GM21390 (cell line): ENCODE results near the gene C5orf47.

Experiments
- ATAC-seq: cut with Tn5 transposase; IDR thresholded peaks from one replicate; pipeline ENCODE4 v1.9.1; 2021; ENCODE audit not compliant: unreplicated experiment

Gene C5orf47

DNA sequence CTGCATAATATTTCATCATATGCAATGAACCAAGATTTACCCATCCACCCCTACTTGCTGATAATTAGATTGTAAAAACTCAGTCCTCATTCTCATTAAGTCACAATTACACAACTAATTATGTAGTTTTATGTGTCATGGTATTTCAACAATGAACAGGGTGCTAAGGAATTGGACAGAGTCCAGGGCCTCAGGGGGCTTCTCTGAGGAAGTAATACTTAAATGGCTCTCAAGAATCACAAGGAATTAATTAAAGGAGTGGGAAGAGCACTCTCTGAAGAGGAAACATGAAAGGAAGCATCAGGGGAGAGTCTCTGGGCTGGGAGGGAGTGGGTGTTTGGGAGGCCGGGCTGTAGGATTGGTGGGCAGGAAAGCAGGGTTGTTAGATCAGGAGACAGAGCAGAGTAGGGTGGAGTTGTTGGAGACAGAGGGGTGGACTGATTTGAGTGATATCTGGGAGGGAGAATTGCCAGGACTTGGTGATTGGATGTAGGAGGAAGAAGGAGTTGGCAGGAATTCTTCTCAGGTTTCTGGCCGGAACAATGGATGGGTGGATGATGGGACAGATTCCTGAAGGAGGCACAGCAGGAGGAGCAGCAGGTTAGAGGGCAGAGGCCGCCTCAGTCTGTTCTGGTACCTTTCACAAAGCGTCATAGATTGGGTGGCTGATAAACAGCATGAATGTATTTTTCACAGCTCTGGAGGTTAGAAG, 33.6 kb downstream of the C5orf47 start:
- no peak for ATAC-seq

DNA sequence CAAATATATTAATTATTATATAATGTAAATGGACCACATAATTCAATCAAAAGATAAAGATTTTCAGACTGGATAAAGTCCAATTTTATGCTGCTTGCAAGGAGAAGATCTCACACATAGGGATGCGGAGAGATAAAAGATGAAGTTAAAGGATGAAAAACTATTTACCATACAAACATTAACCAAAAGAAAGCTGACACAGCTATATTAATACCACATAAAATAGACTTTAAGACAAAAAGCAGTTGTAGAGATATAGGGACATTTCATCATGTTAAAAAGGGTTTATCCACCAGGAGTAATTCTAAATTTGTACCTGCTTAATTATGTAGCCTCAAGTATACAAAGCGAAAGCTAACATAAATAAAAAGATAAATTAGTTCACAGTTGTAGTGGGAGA, 41.3 kb downstream of the C5orf47 start:
- no peak for ATAC-seq

GRCh38 chr5:174044466-174045254, 55.7 kb downstream of the C5orf47 start:
- no peak for ATAC-seq

DNA sequence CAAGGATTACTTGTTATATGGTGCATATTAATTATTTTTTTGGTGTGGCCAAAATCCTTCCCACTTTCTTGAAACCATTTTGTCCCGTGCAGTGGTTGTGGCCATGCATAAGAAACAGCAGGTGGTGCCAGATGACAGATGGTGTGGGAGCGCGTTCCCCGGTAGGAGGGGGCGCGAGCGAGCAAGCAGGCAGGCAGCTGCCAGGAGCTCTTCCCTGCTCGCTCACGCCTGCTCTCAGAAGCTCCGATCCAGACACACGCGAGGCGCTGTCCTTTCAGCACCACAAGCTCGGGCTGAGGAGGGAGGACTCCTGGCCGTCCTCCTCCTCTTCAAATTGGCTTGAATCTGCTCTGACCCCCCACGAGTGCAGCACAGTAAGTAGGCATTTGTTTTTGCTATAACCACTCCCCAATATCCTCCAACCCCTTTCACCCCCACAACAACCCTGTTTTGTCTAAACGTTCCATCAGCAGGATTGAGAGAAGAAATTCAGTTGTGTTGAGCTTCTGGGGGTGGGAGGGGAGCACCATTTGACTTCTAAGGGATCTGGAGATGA, 56.6 kb downstream of the C5orf47 start, which contains the start of gene NSG2:
Gene NSG2 (plus strand): TSS at position 237 of the 556 bp plus-strand sequence. CDS start 1,050 bp downstream, outside the sequence.
- peak; percentile 97 for ATAC-seq

GRCh38 chr5:174046558-174046957, 57.6 kb downstream of the C5orf47 start:
- ATAC-seq: no peak

GRCh38 chr5:174047472-174048099, 58.6 kb downstream of the C5orf47 start:
- no peak for ATAC-seq

GRCh38 chr5:174052636-174053035, 63.7 kb downstream of the C5orf47 start:
- no peak for ATAC-seq

GRCh38 chr5:174053905-174054304, 64.9 kb downstream of the C5orf47 start:
- ATAC-seq: no peak
